ENCODE measurements around the gene GJA8.

- TF ChIP-seq POLR2AphosphoS5 (IDR thresholded peaks at IDR 0.05): no peak
- TF ChIP-seq CTCF (IDR thresholded peaks at IDR 0.05): no peak
Measured at GRCh38 chr1:147892216-147892615, 10.4 kb upstream of the GJA8 start.
